Retina (tissue), 1 donor: ENCODE data around the gene ARRB2.

Experiments
- DNase-seq: peaks from one replicate; pipeline ENCODE4 v3.0.0-alpha.2; 2016

The ARRB2 gene

GRCh38 chr17:4768298-4768697 is 57.9 kb downstream of the ARRB2 start:
- DNase-seq: no peak

GRCh38 chr17:4769628-4770027 is 59.2 kb downstream of the ARRB2 start:
- no peak for DNase-seq
